Naive thymus-derived CD8-positive, alpha-beta T cell (primary cell): ENCODE measurements around the gene CD72. TPM values are rescaled to one million over a fixed set of nuclear protein-coding genes. Genes with fewer than 3 reads are reported as not detected.

ENCODE experiments used
- ATAC-seq, 2 donors: fragments of 150-1000 bp; cut with Tn5 transposase in 1 of 2; sonication (Bioruptor Pico), chemical (Tn5 transposase) in 1 of 2; 1 replicate in 1 of 2; 2 replicates in 1 of 2; pipeline ENCODE4 v1.10.0; 2021; ENCODE audit warnings: mild to moderate bottlenecking in 2 of 2, moderate library complexity in 2 of 2
- POLR2A ChIA-PET: fragments of 350-600 bp; sonication (Branson Sonifier 250); formaldehyde crosslinking; loops from one replicate; lab custom pipeline; 2021; ENCODE audit warnings: antibody characterized with exemption; lab: Charles Lee
- DNase-seq, 10 donors: peaks; one replicate each; pipeline versions ENCODE4 v3.0.0 to v3.0.0-alpha.2; 2020 to 2022
- H3K27ac Mint-ChIP-seq, 10 donors: one replicate each; pipeline ENCODE4 v1.8.0; 2020 to 2022; ENCODE audit warnings: mild to moderate bottlenecking in 10 of 10, mixed read lengths in 10 of 10, moderate library complexity in 4 of 10, inconsistent platforms in 1 of 10
- H3K27me3 Mint-ChIP-seq, 5 donors: one replicate each; pipeline ENCODE4 v1.8.0; 2021 to 2022; ENCODE audit warnings: mixed read lengths in 5 of 5
- H3K36me3 Mint-ChIP-seq, 3 donors: one replicate each; pipeline ENCODE4 v1.8.0; 2020 to 2022; ENCODE audit warnings: mixed read lengths in 3 of 3, mild to moderate bottlenecking in 2 of 3, inconsistent platforms in 1 of 3
- H3K4me1 Mint-ChIP-seq, 4 donors: one replicate each; pipeline ENCODE4 v1.8.0; 2021 to 2022; ENCODE audit warnings: mixed read lengths in 4 of 4
- H3K4me3 Mint-ChIP-seq, 10 donors: one replicate each; pipeline ENCODE4 v1.8.0; 2020 to 2022; ENCODE audit warnings: mild to moderate bottlenecking in 10 of 10, mixed read lengths in 10 of 10, moderate library complexity in 6 of 10, inconsistent platforms in 1 of 10
- H3K9me3 Mint-ChIP-seq, 9 donors: one replicate each; pipeline ENCODE4 v1.8.0; 2020 to 2022; ENCODE audit warnings: mixed read lengths in 9 of 9, mild to moderate bottlenecking in 3 of 9, inconsistent platforms in 1 of 9, moderate library complexity in 1 of 9
- microRNA-seq: library from miRNA; unstranded; fragments of <30 nt; microRNA quantifications from one replicate; pipeline ENCODE4 v1.2.0, GENCODE V29; 2022; ENCODE audit warnings: borderline microRNAs expressed
- polyA plus RNA-seq, 3 donors: library from polyadenylated mRNA; unstranded; fragments of 300-500 nt; fragmentation: Illumina TruSeq; gene quantifications; one replicate each; pipeline ENCODE4 v1.2.3, GENCODE V29; 2021
- total RNA-seq, 8 experiments: library from RNA in 2 of 8; stranded (reverse) in 2 of 8; gene quantifications; one replicate each; pipeline ENCODE4 v1.2.3 and lab custom pipeline; 2021 to 2026

CD72 gene
- total and polyA plus RNA-seq, 5 experiments from 2014 or later, result 0.80 to 8.0 (median 1.5) TPM

- no peaks in the 10 kb centered on the region for H3K9me3 Mint-ChIP-seq
- DNase-seq (no peak), ATAC-seq (no peak)
- H3K4me1 Mint-ChIP-seq, result peaks cover 0 to 7% (median 0%) of the 10 kb centered on the region in 4 donors
- H3K27me3 Mint-ChIP-seq, result no peaks in the 10 kb centered on the region
- peaks cover 0 to 4% (median 0%) of the 10 kb centered on the region in 3 donors for H3K36me3 Mint-ChIP-seq
- no peak overlapping the region for H3K27ac Mint-ChIP-seq
- H3K4me3 Mint-ChIP-seq, result no peak overlapping the region
- POLR2A ChIA-PET, result no interaction called here
Measured at GRCh38 chr9:35561468-35562261, 56.5 kb downstream of the CD72 start.

GRCh38 chr9:35560625-35561337, 57.4 kb downstream of the CD72 start:
- Mint-ChIP-seq H3K9me3 (no peaks in the 10 kb centered on the region), H3K36me3 (peaks cover 0 to 4% (median 0%) of the 10 kb centered on the region in 3 donors), H3K27ac (no peak overlapping the region), H3K27me3 (no peaks in the 10 kb centered on the region), H3K4me3 (no peak overlapping the region), H3K4me1 (peaks cover 0 to 5% (median 0%) of the 10 kb centered on the region in 4 donors)
- ATAC-seq, result no peak
- no peak for DNase-seq
- POLR2A ChIA-PET, result no interaction called here

Small RNAs within 50 kb of the gene (microRNA-seq; reads per million reads assigned to microRNA genes)
- not detected for gene MIR4667

Other genes with a start within 250 kb of the CD72 start
- 1 to 10 TPM in 1 of 2 experiments, under 1 TPM in 1; 0.86 to 1.5 TPM for gene RUSC2, start 128.3 kb downstream of the CD72 start, total RNA-seq
- under 1 TPM in 1 of 3 donors, not detected in 2; 0.05 TPM for gene RUSC2, start 128.3 kb downstream of the CD72 start, polyA plus RNA-seq
- gene TESK1, start 13.2 kb downstream of the CD72 start, total RNA-seq, result 10 to 100 TPM; 43.5 to 44.4 TPM
- gene TESK1, start 13.2 kb downstream of the CD72 start, polyA plus RNA-seq, result 1 to 10 TPM; 3.0 to 8.1 (median 4.8) TPM
- gene SIT1, start 32.5 kb upstream of the CD72 start, total RNA-seq, result 10 to 100 TPM; 24.2 to 25.4 TPM
- gene SIT1, start 32.5 kb upstream of the CD72 start, polyA plus RNA-seq, result 100 to 1,000 TPM in 1 of 3 donors, 10 to 100 TPM in 2; 82.2 to 128 (median 91.6) TPM
- gene RMRP, start 39.6 kb upstream of the CD72 start, total RNA-seq, result over 10,000 TPM; 14,495 to 21,271 TPM
- gene RMRP, start 39.6 kb upstream of the CD72 start, polyA plus RNA-seq, result 10 to 100 TPM in 1 of 3 donors, not detected in 2; 33.0 TPM
- 10 to 100 TPM; 13.8 to 16.6 TPM for gene CCDC107, start 39.9 kb upstream of the CD72 start, total RNA-seq
- gene CCDC107, start 39.9 kb upstream of the CD72 start, polyA plus RNA-seq, result 10 to 100 TPM; 45.9 to 59.0 (median 51.5) TPM
- gene ARHGEF39, start 46.8 kb upstream of the CD72 start, total RNA-seq, result under 1 TPM in 1 of 2 experiments, not detected in 1; 0.29 TPM
- gene ARHGEF39, start 46.8 kb upstream of the CD72 start, polyA plus RNA-seq, result under 1 TPM; 0.13 to 0.25 (median 0.24) TPM
- not detected for gene CA9, start 55.5 kb upstream of the CD72 start, total RNA-seq
- not detected for gene CA9, start 55.5 kb upstream of the CD72 start, polyA plus RNA-seq
- 10 to 100 TPM; 92.3 to 98.5 TPM for gene TPM2, start 71.5 kb upstream of the CD72 start, total RNA-seq
- gene TPM2, start 71.5 kb upstream of the CD72 start, polyA plus RNA-seq, result under 1 TPM in 1 of 3 donors, not detected in 2; 0.34 TPM
- 100 to 1,000 TPM; 204 to 233 TPM for gene TLN1, start 113.8 kb upstream of the CD72 start, total RNA-seq
- 10 to 100 TPM; 32.9 to 88.9 (median 36.4) TPM for gene TLN1, start 113.8 kb upstream of the CD72 start, polyA plus RNA-seq
- gene CREB3, start 114.3 kb upstream of the CD72 start, total RNA-seq, result 10 to 100 TPM; 17.1 to 19.5 TPM
- gene CREB3, start 114.3 kb upstream of the CD72 start, polyA plus RNA-seq, result 10 to 100 TPM; 29.8 to 40.3 (median 33.1) TPM
- gene GBA2, start 130.8 kb upstream of the CD72 start, total RNA-seq, result 10 to 100 TPM; 56.7 to 65.4 TPM
- 10 to 100 TPM; 14.8 to 28.3 (median 22.0) TPM for gene GBA2, start 130.8 kb upstream of the CD72 start, polyA plus RNA-seq
- gene RGP1, start 130.9 kb upstream of the CD72 start, total RNA-seq, result 10 to 100 TPM; 30.7 to 31.7 TPM
- gene RGP1, start 130.9 kb upstream of the CD72 start, polyA plus RNA-seq, result 1 to 10 TPM; 6.8 to 9.6 (median 8.1) TPM
- 1 to 10 TPM in 1 of 2 experiments, under 1 TPM in 1; 0.88 to 1.7 TPM for gene MSMP, start 135.9 kb upstream of the CD72 start, total RNA-seq
- gene MSMP, start 135.9 kb upstream of the CD72 start, polyA plus RNA-seq, result 1 to 10 TPM in 1 of 3 donors, not detected in 2; 1.3 TPM
- gene NPR2, start 173.2 kb upstream of the CD72 start, total RNA-seq, result 10 to 100 TPM; 12.6 to 12.7 TPM
- gene NPR2, start 173.2 kb upstream of the CD72 start, polyA plus RNA-seq, result under 1 TPM; 0.20 to 0.94 (median 0.36) TPM
- gene SPAG8, start 193.8 kb upstream of the CD72 start, total RNA-seq, result 1 to 10 TPM; 7.0 to 8.9 TPM
- gene SPAG8, start 193.8 kb upstream of the CD72 start, polyA plus RNA-seq, result 1 to 10 TPM in 2 of 3 donors, under 1 TPM in 1; 0.17 to 2.2 (median 1.7) TPM
- gene HINT2, start 196.6 kb upstream of the CD72 start, total RNA-seq, result 10 to 100 TPM; 25.4 to 27.9 TPM
- gene HINT2, start 196.6 kb upstream of the CD72 start, polyA plus RNA-seq, result 10 to 100 TPM; 73.0 to 87.9 (median 78.5) TPM
- not detected for gene FAM221B, start 210.3 kb upstream of the CD72 start, total RNA-seq
- gene FAM221B, start 210.3 kb upstream of the CD72 start, polyA plus RNA-seq, result not detected
- gene TMEM8B, start 210.8 kb upstream of the CD72 start, total RNA-seq, result 10 to 100 TPM in 1 of 2 experiments, 1 to 10 TPM in 1; 8.8 to 10.2 TPM
- gene TMEM8B, start 210.8 kb upstream of the CD72 start, polyA plus RNA-seq, result 1 to 10 TPM; 1.5 to 2.4 (median 2.1) TPM